NCI-H748 treated with DMSO at 0.1 percent for 48 hours (cell line): ENCODE results near the gene PAQR4.

ENCODE experiments used
- DNase-seq: peaks from one replicate; lab custom pipeline; 2025; lab: John Stamatoyannopoulos, UW

Gene PAQR4

GRCh38 chr16:3022208-3022683, 53.1 kb downstream of the PAQR4 start:
- no peak for DNase-seq

- no peak for DNase-seq
These were observed 53.7 kb downstream of the PAQR4 start for GRCh38 chr16:3022684-3023414.
